DMS153 (cell line): Measurements from ENCODE around the gene DGCR2.
"Not testable (repeated sequence)": the region's sequence is repeated elsewhere in the genome, so short reads cannot be mapped to it uniquely, and the experiment has no call there.

Experiments
- DNase-seq: peaks from one replicate; lab custom pipeline; 2025; lab: John Stamatoyannopoulos, UW

Gene DGCR2, protein sequence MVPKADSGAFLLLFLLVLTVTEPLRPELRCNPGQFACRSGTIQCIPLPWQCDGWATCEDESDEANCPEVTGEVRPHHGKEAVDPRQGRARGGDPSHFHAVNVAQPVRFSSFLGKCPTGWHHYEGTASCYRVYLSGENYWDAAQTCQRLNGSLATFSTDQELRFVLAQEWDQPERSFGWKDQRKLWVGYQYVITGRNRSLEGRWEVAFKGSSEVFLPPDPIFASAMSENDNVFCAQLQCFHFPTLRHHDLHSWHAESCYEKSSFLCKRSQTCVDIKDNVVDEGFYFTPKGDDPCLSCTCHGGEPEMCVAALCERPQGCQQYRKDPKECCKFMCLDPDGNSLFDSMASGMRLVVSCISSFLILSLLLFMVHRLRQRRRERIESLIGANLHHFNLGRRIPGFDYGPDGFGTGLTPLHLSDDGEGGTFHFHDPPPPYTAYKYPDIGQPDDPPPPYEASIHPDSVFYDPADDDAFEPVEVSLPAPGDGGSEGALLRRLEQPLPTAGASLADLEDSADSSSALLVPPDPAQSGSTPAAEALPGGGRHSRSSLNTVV

DNA sequence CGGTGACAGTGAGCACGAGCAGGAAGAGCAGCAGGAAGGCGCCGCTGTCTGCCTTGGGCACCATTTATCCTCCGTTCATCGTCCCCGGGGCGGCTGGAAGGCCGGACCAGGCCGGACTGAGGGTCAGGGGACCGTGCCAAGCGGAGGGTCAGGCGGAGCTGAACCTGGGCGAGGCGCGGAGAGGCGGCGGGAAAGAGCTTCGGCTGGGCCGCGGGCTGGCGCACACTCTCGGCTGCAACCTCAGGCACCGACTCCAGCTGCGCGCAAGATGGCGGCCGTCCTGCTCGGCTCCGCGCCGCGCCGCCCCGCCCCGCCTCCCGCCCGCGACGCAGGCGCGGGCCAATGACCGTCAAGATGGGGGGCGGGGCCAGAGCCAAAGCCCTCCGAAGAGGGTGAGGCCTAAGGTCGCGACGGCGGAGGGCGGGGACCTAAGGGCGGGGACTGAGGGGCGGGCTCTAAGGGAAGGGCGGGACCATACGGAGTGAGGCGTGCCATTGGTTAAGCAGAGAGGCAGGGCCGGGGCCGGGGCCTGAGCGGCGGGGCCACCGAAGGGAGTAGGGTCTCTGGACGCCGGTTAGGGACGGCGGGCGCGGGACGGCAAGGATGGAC lies at the start of gene DGCR2:
DGCR2 (minus strand) TSS at position 270 of the 609 bp plus-strand sequence; CDS start at position 64, 206 bp downstream.
- DNase-seq, result peak; percentile 93

DNA sequence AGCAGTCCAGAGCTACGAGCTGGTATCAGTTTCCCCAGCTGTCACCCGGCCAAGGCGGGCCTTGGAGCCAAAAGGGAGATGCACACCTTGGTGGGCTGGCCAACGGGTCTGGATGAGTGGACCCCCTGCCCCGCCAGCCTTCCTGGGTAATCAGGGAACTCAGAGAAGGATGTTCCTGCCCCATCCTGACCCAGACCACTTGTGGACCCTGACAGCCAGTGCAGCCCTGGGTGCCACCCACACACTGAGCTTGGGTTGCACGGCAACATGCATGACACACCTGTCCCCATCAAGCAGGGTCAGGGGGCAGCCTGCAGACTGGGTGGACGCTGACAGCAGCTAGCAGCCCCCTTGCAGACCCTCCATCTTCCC lies 47.7 kb upstream of the DGCR2 start:
- no peak for DNase-seq

DNA sequence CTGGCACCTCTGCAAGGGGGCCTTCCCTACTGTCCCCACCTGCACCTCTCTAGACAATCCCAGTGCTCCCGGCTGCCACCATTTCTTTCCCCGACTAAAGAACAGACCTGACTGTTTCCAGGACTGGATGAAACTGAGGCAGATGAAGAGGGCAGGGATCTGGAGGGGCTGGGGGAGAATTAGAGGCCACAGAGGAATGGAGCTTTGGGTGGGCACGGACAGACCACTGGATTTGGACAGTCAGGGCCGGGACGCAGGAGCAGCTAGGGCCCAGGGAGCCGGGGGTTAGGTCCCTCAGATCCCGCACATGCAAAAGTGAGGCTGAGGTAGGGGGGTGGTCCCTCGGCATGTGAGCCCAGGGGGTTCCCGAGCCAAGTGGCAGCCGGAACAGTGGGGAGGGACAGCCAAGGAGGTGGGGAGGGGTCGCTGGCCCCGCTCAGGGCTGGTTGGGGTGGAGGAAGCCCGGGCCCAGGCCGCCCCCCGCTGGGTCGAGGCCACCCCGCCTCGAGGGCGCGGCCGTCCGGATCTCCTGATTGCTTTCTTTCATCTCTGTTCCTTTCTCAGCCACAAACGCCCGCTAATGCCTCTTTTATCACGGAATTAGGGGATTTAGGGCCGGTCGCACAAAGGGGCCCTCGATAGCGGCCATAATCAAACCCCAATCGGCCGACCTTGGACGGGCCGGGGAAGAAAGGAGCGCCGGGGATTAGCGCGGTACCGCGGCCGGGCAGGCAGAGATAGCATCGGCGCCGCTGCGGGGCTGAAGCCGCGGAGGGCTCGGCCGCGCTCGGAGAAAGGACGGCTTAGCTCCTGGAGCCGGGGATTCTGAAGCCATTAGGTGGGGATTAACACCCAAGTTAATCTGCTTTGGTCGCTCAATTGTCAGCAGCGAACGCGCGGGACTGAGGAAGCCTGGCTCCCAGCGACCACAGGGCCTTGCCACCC lies 47.1 kb upstream of the DGCR2 start:
- no peak for DNase-seq

DNA sequence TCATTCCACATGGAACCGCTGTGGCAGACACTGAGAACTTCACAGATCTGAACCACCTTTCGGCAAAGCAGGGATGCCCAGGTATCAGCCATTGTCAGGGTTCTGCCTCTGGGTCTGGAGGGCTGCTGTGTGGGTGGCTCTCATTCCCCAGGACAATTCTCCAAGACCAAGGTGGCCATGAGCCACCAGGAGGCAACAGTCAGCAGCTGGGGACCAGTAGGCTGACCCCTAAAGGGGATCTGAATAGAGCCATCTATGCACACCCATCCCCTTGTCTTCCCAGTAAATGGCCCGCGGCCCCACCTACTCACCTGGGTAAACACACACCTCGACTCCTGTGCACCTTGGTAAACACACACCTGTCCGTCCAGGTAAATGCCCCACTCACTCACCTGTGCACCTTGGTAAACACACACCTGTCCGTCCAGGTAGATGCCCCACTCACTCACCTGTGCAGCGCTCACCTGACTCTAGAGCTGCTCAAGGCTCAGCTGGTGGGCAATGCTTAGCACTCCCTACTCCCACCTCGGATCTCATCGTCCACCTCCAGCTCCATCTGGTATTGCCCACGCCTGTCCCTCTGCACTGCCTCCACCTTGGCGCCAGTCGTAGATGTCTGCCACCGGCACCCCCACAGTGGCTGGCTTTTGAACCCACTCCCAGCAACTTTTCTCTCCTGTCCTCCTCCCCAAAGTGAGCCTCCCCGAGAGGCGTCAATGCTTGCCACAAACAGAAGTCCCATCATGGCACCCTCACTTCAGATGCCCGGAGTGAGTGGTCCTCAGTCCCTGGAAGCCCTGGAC lies 46.1 kb upstream of the DGCR2 start:
- DNase-seq, result no peak

DNA sequence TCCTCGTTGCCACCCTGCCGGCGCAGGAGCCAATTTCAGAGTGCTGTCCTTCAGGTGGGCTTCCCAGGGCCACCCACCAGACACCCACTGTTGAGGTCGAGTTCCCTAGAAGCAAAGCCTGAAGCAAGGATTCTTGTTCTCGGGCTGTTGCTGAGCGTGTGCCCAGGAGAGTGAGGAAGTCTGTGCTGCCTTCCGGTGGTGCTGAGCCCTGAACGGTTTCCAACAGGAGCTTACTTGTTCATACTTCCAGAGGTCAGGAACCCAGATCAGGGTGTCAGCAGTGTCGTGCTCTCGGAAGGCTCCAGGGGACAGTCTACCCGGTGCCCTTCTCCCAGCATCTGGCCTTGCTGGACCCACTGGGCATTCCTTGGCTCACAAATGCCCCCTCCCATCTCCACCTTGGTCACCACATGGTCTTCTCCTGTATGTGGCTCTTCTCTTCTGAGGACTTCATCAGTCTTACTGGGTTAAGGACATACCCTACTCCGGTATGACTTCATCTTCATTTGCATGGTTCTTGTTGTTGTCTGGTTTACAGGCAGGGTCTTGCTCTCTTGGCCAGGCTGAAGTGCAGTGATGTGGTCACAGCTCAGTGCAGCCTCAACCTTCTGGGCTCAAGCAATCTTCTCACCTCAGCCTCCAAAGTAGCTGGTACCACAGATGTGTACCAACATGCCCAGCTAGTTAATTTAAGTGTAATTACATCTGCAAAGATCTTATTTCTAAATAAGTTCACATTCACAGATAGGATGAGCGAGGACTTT lies 45.1 kb upstream of the DGCR2 start:
- DNase-seq, result no peak

DNA sequence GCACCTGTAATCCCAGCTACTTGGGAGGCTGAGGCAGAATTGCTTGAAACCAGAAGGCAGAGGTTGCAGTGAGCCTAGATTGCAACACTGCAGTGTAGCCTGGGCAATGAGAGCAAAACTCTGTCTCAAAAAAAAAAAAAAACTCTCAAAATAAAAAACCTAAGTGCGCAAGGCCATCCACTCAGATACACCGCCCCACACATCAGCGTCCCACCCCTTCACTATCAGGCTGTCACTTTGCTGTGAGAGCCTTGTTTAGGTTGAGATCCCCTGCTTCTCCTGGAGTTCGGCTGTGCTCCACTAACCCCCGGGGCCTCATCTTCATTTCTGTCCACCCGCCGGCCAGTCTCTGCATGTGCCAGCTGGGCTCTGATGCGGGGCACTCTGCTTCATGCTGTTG lies 44.2 kb upstream of the DGCR2 start:
- DNase-seq, result no peak

DNA sequence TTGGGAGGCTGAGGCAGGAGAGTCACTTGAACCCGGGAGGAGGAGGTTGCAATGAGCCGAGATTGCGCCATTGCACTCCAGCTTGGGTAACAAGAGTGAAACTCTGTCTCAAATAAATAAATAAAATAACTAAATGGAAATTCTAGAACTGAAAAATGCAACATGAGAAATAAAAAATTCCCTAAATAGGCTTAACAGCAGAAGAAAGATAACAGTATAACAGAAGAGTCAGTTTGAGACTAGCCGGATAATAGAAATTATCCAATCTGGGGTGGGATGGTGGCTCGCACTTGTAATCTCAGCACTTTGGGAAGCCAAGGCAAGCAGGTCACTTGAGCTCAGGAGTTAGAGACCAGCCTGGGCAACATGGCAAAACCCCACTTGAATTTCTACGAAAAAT lies 42.2 kb upstream of the DGCR2 start:
- no peak for DNase-seq

DNA sequence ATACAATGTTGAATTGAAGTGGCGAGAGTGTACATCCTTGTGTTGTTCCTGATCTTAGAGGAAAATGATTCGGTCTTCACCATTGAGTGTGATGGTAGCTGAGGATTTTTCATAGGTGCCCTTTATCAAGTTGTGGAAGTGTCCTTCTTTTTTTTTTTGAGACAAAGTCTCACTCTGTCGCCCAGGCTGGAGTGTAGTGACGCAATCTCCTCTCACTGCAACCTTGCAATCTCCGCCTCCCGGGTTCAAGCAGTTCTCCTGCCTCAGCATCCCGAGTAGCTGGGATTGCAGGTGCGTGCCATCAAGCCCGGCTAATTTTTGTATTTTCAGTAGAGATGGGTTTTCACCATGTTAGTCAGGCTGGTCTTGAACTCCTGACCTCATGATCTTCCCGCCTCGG lies 36.4 kb upstream of the DGCR2 start:
- not testable (repeated sequence) for DNase-seq

DNA sequence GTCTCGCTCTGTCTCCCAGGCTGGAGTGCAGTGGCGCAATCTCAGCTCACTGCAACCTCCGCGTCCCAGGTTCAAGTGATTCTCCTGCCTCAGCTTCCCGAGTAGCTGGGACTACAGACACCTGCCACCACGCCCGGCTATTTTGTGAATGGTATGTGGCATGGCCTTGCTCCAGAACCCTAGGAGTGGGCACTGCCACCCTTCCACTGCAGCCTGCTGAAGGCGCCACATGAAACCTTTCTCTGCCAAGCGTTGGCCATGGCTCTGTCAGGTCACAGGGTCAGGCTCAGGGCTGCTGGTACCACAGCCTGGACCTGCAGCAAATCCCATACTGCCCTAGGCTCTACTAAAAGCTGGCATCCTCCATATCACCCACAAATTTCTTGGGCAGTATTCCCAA lies 33.9 kb upstream of the DGCR2 start:
- not testable (repeated sequence) for DNase-seq

DNA sequence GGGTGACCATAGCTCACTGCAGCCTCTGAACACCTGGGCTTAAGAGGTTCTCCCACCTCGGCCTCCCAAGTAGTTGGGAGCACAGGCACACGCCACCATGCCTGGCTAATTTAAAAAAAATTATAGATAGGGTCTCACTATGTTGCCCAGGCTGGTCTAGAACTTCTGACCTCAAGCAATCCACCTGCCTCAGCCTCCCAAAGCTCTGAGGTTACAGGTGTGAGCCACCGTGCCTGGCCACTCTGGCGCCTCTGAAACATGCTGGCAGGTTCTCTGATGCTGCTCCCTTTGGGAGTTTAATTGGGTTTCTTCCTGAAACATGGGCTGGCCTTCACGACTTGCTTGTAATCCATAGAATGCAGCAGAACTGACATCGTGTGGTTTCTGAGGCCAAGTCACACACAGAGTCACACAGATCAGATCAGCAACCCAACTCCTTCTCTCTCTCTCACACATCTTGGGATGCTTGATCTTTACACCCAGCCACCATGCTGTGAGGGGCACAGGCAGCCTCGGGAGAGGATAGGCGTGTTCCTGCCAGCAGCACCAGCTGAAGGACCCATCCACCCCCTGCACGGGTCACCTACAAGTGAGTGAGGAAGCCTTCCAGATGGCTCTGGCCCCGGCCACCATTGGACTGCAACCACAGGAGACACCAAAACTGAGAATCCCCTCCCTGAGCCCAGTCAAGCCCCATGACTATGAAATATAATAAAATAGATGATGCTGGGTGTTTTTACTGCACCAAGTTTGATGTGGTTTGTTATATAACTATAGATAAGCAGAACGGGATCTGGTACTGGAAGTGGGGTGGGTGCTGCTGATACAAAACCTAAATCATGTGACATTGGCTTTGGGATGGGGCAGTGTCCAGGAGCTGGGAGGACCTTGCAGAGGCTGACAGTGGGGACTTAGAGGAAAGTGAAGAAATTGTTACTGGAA lies 31.0 kb upstream of the DGCR2 start:
- DNase-seq, result no peak

DNA sequence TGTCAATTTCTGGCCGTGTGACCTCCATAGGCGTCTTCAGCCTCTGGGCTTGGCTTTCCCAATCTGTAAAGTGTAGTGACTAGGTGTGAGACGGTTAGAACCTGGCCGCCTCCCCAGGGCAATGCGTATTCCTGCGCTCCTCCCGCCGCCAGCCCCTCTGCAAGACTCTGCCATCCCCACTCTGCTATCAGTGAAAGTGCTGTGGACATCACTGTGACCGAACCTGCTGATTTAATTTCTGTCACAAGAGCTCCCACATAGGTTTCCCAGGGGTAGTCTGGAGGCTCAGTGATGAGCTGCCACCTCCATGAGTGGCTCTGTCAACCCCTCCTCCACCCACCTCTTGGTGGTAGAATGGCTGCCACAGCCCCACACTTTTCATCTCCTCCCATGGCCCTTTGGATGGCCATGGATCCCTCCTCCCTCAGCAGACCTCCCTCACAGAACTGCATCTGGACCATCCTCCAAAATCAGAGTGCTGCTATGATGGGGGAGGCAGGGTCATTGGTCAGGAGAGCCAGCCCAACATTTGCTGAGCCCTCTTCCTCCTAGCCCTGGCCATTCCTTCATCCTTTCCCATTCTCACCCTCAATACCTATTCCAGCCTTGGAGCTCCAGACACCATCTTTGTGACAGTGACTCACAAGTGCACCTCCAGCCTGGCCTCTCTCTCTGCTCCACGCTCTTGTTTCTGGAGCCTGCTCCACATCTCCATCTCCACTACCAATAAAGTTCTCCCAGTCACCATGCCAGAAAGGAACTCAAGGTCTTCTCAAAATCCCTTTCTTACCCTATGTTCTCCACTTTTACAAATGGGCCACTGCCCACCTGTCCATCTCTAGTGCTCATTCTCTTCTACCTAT lies 29.3 kb upstream of the DGCR2 start:
- DNase-seq, result no peak

DNA sequence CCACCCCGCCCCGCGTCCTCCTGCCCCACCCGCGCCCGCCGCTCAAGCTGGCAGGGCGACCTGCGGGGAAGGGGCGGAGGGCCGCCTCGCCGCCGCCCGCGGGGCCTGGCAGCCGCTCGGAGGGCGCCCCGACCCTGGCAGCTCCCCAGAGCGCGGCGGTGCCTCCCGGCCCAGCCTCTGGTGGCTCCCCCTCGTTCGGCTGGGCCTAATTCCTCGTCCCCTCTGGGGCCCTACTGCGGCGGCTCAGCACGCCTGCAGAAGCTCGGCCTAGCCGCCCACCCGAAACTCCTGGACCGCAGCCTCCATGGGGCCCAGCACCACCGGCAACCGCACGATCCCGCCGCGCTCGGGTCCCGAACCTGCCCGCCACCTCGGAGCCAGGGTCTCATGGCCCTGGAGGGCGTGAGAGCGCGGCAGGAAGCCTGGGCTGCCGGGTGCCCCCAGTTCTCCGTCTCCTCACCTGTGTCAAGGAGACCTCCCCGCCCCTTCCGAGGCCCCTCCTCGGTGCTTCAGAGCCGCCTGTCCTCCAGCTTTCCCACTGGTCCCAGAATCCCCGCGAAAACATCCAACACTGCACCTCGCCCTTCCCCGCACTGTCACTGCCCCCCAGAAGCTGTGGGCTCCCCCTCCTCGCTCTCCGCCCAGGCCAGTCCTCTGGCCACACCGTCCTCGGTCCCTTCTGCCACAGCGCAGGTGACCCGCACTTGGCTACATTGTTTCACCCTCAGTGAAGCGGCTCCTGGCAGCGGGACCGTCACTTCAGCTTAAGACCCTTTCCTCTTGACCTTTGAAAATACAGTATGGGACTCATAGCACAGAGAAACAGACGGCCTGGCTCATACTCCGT lies 28.5 kb upstream of the DGCR2 start:
- DNase-seq, result no peak

DNA sequence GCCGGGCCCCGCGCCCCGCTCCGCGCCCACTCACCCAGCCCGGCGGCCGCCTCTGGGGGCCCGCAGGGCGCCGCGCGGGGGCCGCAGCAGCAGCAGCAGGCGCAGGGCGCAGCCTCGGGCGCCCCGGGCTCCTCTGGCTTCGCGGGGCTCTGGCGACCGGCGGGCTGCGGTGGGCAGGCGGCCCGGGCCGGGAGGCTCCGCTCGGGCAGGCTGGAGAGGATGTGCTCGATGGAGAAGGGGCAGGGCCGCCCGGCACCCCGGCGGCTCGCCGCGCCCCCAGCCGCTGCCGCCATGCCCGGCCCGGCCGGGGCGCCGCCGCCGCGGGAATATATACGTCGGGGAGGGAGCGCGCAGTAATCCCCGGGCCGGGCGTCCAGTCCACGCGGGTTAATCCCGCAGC lies 27.8 kb upstream of the DGCR2 start, which contains the start of gene GSC2:
GSC2 (minus strand) TSS at position 302 of the 400 bp plus-strand sequence; CDS start at position 293, 9 bp downstream.
- no peak for DNase-seq

DNA sequence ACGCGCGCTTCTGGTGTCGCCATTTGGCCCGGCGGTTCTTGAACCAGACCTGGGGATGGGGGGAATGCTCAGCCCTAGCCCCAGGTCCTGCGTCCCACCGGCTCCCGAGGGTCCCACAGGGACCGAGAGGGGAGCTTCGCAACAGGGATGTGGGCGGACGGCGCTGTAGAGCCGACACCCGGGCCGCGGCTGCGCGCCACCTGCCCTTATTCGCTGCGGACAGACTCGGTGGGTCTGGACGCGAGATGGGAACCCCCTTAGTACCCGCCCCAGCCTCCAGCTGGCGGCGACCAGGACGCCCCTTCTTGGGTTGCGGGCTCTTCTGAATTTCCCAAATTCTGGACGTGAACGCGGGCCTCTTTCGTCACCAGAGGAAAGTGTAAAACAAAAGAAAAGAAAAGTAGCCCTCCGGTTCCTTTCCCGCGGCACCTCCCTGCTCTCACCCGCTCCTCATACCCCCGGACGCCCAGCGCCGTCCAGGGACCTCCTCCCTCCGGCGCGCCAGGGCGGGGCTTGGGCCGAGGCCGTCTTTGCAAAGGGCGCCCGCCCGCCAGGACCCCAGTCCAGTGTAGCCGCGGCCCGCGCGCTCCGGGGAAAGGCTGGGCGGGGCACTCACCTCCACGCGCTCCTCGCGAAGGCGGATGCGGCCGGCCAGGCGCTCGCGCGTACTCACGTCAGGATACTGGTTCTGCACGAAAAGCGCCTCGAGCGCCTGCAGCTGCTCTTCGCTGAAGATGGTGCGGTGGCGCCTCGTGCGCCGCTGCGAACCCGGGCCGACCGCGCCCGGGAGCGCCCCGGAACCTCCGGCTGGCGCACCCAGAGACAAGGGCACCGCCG lies 27.1 kb upstream of the DGCR2 start:
- DNase-seq, result no peak

DNA sequence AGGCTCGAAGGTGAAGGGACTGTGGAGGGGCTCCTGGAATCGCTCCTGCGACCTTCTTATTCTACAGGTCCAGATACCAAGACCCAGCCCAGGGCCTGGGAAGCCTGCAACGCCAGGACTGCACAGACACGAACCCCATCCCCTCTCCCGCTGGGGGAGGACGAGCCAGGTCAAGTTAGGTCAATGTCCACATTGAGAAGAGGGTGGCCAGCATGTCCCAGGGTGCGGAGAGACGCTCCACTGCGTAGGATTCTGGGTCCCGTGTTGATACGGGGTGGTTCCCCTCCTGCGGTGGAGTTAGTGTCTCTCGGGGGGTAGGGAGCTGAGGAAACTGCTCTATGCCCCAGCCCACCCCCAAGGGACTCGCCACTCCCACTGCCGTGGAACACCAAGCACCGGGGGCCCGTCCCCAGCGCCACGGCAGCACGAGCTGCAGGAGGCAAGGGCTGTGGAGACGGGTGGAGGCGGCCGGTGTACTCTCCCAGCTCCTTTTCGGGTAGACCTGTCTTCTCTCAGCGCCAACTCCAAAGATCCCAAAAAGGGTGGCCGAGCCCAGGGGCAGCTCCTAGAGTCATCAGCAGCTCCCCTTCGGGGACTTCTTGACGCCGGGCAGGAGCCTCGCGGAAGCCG lies 26.3 kb upstream of the DGCR2 start:
- DNase-seq, result no peak

DNA sequence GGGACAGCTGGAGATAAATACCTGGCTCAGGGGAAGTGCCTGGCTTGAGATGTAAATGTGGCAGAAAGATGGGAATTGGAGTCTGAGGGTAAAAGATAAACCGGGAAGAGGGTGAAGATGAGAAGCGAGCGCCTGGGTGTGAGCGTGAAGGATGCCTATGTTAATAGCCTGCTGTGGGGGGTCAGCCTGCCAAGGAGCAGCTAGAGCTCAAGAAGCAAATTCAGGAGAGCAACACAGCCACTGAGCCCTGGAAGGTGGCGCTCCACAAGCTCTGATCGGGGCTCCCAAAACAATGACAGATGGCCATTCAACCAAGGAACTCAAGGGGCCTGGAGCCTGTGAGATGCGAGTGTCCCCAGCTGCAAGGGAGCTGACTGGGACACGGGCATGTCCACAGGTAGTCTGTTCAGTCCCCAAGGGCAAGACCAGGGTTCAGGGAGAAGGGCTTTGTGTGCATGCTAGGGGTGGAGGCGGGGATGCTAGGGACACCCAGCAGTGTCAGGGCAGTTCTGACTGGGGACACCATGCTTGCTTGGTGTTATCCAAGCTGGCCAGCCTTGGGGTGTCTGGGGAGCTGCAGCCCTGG lies 25.1 kb upstream of the DGCR2 start:
- DNase-seq, result no peak
